Measurements from ENCODE around the gene SLC5A12. TPM values are rescaled to one million over a fixed set of nuclear protein-coding genes. Genes with fewer than 3 reads are reported as not detected.

Gene SLC5A12
- total RNA-seq, 1 donor, result 0.36 TPM

GRCh38 chr11:26715133-26715532 lies 6.7 kb downstream of the SLC5A12 start:
- no peak for TF ChIP-seq CTCF (IDR thresholded peaks at IDR 0.05; ENCODE audit: extremely low read depth, low read depth, low read length)
- no peaks in the 10 kb centered on the region for H3K4me1 ChIP-seq (ENCODE audit: insufficient read depth, low read length)
- H4K20me1 ChIP-seq (ENCODE audit: insufficient read depth, low read length), result no peaks in the 10 kb centered on the region
- H3K27me3 ChIP-seq (ENCODE audit: insufficient read depth, low read length), result peaks cover 3% of the 10 kb centered on the region
- H3K79me2 ChIP-seq (ENCODE audit: insufficient read depth, low read length), result no peaks in the 10 kb centered on the region
- no peak overlapping the region for H2AFZ ChIP-seq (ENCODE audit: low read length)
- H3K4me2 ChIP-seq (ENCODE audit: insufficient read depth, low read length), result no peak overlapping the region
- H3K27ac ChIP-seq (ENCODE audit: low read depth, low read length), result no peak overlapping the region
- H3K4me3 ChIP-seq (ENCODE audit: insufficient read depth, low read length), result no peak overlapping the region
- no peaks in the 10 kb centered on the region for H3K9me3 ChIP-seq (ENCODE audit: low read depth, low read length)
- H3K36me3 ChIP-seq (ENCODE audit: insufficient read depth, low read length), result no peaks in the 10 kb centered on the region
- no peak for DNase-seq (ENCODE audit: insufficient read length, low spot score, missing footprints)

GRCh38 chr11:26712497-26712896 lies 9.4 kb downstream of the SLC5A12 start:
- Histone ChIP-seq H3K27ac (ENCODE audit: low read depth, low read length) (no peak overlapping the region), H3K9me3 (ENCODE audit: low read depth, low read length) (no peaks in the 10 kb centered on the region), H2AFZ (ENCODE audit: low read length) (no peak overlapping the region), H3K36me3 (ENCODE audit: insufficient read depth, low read length) (no peaks in the 10 kb centered on the region), H3K4me1 (ENCODE audit: insufficient read depth, low read length) (no peaks in the 10 kb centered on the region), H4K20me1 (ENCODE audit: insufficient read depth, low read length) (no peaks in the 10 kb centered on the region), H3K79me2 (ENCODE audit: insufficient read depth, low read length) (no peaks in the 10 kb centered on the region), H3K27me3 (ENCODE audit: insufficient read depth, low read length) (peaks cover 3% of the 10 kb centered on the region), H3K4me2 (ENCODE audit: insufficient read depth, low read length) (no peak overlapping the region), H3K4me3 (ENCODE audit: insufficient read depth, low read length) (no peak overlapping the region)
- no peak for DNase-seq (ENCODE audit: insufficient read length, low spot score, missing footprints)
- no peak for TF ChIP-seq CTCF (IDR thresholded peaks at IDR 0.05; ENCODE audit: extremely low read depth, low read depth, low read length)

GRCh38 chr11:26710489-26710888 lies 11.4 kb downstream of the SLC5A12 start:
- DNase-seq (ENCODE audit: insufficient read length, low spot score, missing footprints), result no peak
- Histone ChIP-seq H2AFZ (ENCODE audit: low read length) (no peak overlapping the region), H3K9me3 (ENCODE audit: low read depth, low read length) (no peaks in the 10 kb centered on the region), H3K4me3 (ENCODE audit: insufficient read depth, low read length) (no peak overlapping the region), H3K4me1 (ENCODE audit: insufficient read depth, low read length) (no peaks in the 10 kb centered on the region), H3K27me3 (ENCODE audit: insufficient read depth, low read length) (peaks cover 3% of the 10 kb centered on the region), H3K36me3 (ENCODE audit: insufficient read depth, low read length) (no peaks in the 10 kb centered on the region), H3K27ac (ENCODE audit: low read depth, low read length) (no peak overlapping the region), H4K20me1 (ENCODE audit: insufficient read depth, low read length) (no peaks in the 10 kb centered on the region), H3K4me2 (ENCODE audit: insufficient read depth, low read length) (no peak overlapping the region), H3K79me2 (ENCODE audit: insufficient read depth, low read length) (no peaks in the 10 kb centered on the region)
- no peak for TF ChIP-seq CTCF (IDR thresholded peaks at IDR 0.05; ENCODE audit: extremely low read depth, low read depth, low read length)

- H4K20me1 ChIP-seq (ENCODE audit: insufficient read depth, low read length), result no peaks in the 10 kb centered on the region
- no peak overlapping the region for H2AFZ ChIP-seq (ENCODE audit: low read length)
- H3K27ac ChIP-seq (ENCODE audit: low read depth, low read length), result no peak overlapping the region
- H3K79me2 ChIP-seq (ENCODE audit: insufficient read depth, low read length), result no peaks in the 10 kb centered on the region
- H3K4me3 ChIP-seq (ENCODE audit: insufficient read depth, low read length), result no peak overlapping the region
- no peaks in the 10 kb centered on the region for H3K9me3 ChIP-seq (ENCODE audit: low read depth, low read length)
- H3K4me1 ChIP-seq (ENCODE audit: insufficient read depth, low read length), result no peaks in the 10 kb centered on the region
- H3K4me2 ChIP-seq (ENCODE audit: insufficient read depth, low read length), result no peak overlapping the region
- H3K36me3 ChIP-seq (ENCODE audit: insufficient read depth, low read length), result no peaks in the 10 kb centered on the region
- no peak for DNase-seq (ENCODE audit: insufficient read length, low spot score, missing footprints)
- TF ChIP-seq CTCF (IDR thresholded peaks at IDR 0.05; ENCODE audit: extremely low read depth, low read depth, low read length), result no peak
- peaks cover 3% of the 10 kb centered on the region for H3K27me3 ChIP-seq (ENCODE audit: insufficient read depth, low read length)
These were observed 13.0 kb downstream of the SLC5A12 start for GRCh38 chr11:26708736-26709456.
